B cell (primary cell): ENCODE results near the gene ZNF407. TPM values are rescaled to one million over a fixed set of nuclear protein-coding genes. Genes with fewer than 3 reads are reported as not detected.

ENCODE experiments used
- ATAC-seq: fragments of 200-7000 bp; cut with Tn5 transposase; one replicate; pipeline ENCODE4 v1.10.0; 2021; ENCODE audit warnings: low read depth, mild to moderate bottlenecking, moderate number of reproducible peaks, moderate library complexity
- CTCF ChIA-PET: fragments of 350-600 bp; sonication (Branson Sonifier 250); formaldehyde crosslinking; loops from one replicate; lab custom pipeline; 2021; ENCODE audit warnings: antibody characterized with exemption, inconsistent platforms; lab: Charles Lee
- POLR2A ChIA-PET: fragments of 350-600 bp; sonication (Branson Sonifier 250); formaldehyde crosslinking; loops from one replicate; lab custom pipeline; 2021; ENCODE audit warnings: antibody characterized with exemption; lab: Charles Lee
- DNase-seq: peaks from one replicate; pipeline ENCODE4 v3.0.0; 2013
- H2AFZ ChIP-seq: 2 replicates; pipeline ENCODE4 v1.6.1; 2012; ENCODE audit warnings: mild to moderate bottlenecking, low read depth, low read length; ENCODE audit not compliant: insufficient read depth, poor library complexity, severe bottlenecking
- H3K27ac ChIP-seq, 2 donors: 1 replicate in 1 of 2; 2 replicates in 1 of 2; pipeline ENCODE4 v1.5.1; 2012 to 2013; ENCODE audit warnings: low read length in 2 of 2, mild to moderate bottlenecking in 2 of 2, moderate library complexity in 1 of 2
- H3K27me3 ChIP-seq, 4 experiments: fragments of 200-600 bp in 1 of 4; sonication (generic) in 1 of 4; replicated peaks in 1 of 4; 1 replicate in 2 of 4; 2 replicates in 2 of 4; pipeline versions ENCODE4 v1.6.1 to v1.7.0; 2013 to 2016; ENCODE audit warnings: low read length in 3 of 4, mild to moderate bottlenecking in 2 of 4, mixed read lengths in 1 of 4, moderate library complexity in 1 of 4; ENCODE audit not compliant: insufficient read depth in 4 of 4, control insufficient read depth in 3 of 4; ENCODE audit errors: control extremely low read depth in 1 of 4
- H3K36me3 ChIP-seq, 2 experiments: replicated peaks in 1 of 2; 1 replicate in 1 of 2; 2 replicates in 1 of 2; pipeline versions ENCODE4 v1.6.1 to v1.7.1; 2013; ENCODE audit warnings: low read length in 1 of 2; ENCODE audit not compliant: insufficient read depth in 2 of 2, control insufficient read depth in 1 of 2; ENCODE audit errors: control extremely low read depth in 1 of 2, extremely low read depth in 1 of 2
- H3K4me1 ChIP-seq, 2 donors: fragments of 200-600 bp in 1 of 2; sonication (generic) in 1 of 2; 1 replicate in 1 of 2; 2 replicates in 1 of 2; pipeline versions ENCODE4 v1.5.1 to v1.6.1; 2013 to 2017; ENCODE audit warnings: low read length in 2 of 2; ENCODE audit not compliant: control insufficient read depth in 2 of 2, insufficient read depth in 2 of 2
- H3K4me2 ChIP-seq: replicated peaks from 2 replicates; pipeline ENCODE3; 2012; ENCODE audit warnings: mild to moderate bottlenecking, low read depth, low read length; ENCODE audit not compliant: poor library complexity, severe bottlenecking
- H3K4me3 ChIP-seq, 5 experiments: fragments of 200-600 bp in 1 of 5; sonication (generic) in 1 of 5; 1 replicate in 3 of 5; 2 replicates in 2 of 5; pipeline versions ENCODE4 v1.5.1 to v1.7.0; 2011 to 2016; ENCODE audit warnings: low read length in 4 of 5, mild to moderate bottlenecking in 4 of 5, low read depth in 2 of 5, control low read depth in 1 of 5, moderate library complexity in 1 of 5; ENCODE audit not compliant: insufficient read depth in 1 of 5; ENCODE audit errors: control extremely low read depth in 1 of 5, extremely low read depth in 1 of 5
- H3K79me2 ChIP-seq: fragments of 200-600 bp; sonication (generic); one replicate; pipeline ENCODE4 v1.6.0; 2016; ENCODE audit warnings: low read length; ENCODE audit not compliant: control insufficient read depth, insufficient read depth
- H3K9ac ChIP-seq: fragments of 200-600 bp; sonication (generic); 2 replicates; pipeline ENCODE4 v1.6.1; 2017; ENCODE audit warnings: mild to moderate bottlenecking, low read length, moderate library complexity
- H3K9me3 ChIP-seq, 3 donors: one replicate each; pipeline versions ENCODE4 v1.6.1 to v1.7.1; 2013; ENCODE audit warnings: low read length in 2 of 3; ENCODE audit not compliant: control insufficient read depth in 2 of 3, insufficient read depth in 1 of 3; ENCODE audit errors: control extremely low read depth in 1 of 3
- H4K20me1 ChIP-seq: 2 replicates; pipeline ENCODE4 v1.6.0; 2012; ENCODE audit warnings: mild to moderate bottlenecking, low read length; ENCODE audit not compliant: insufficient read depth, control insufficient read depth, poor library complexity, severe bottlenecking
- H3K27ac Mint-ChIP-seq: one replicate; pipeline ENCODE4 v1.8.0; 2021; ENCODE audit warnings: mixed read lengths
- H3K27me3 Mint-ChIP-seq: one replicate; pipeline ENCODE4 v1.8.0; 2021; ENCODE audit warnings: mixed read lengths
- H3K4me1 Mint-ChIP-seq: one replicate; pipeline ENCODE4 v1.8.0; 2021; ENCODE audit warnings: mixed read lengths
- H3K4me3 Mint-ChIP-seq: one replicate; pipeline ENCODE4 v1.8.0; 2021; ENCODE audit warnings: mixed read lengths
- H3K9me3 Mint-ChIP-seq: one replicate; pipeline ENCODE4 v1.8.0; 2022; ENCODE audit warnings: mixed read lengths; ENCODE audit not compliant: insufficient read depth
- EZH2 ChIP-seq: IDR thresholded peaks from 2 replicates; pipeline ENCODE4 v1.6.1; 2012; ENCODE audit warnings: borderline replicate concordance, low read depth, mild to moderate bottlenecking, moderate library complexity, low read length; ENCODE audit not compliant: insufficient read depth, poor library complexity, severe bottlenecking
- WGBS: methylation state at CpG from one replicate; pipeline ENCODE4 v1.1.5; 2013; ENCODE audit warnings: missing lambda C conversion rate; ENCODE audit not compliant: insufficient coverage; 5-methylcytosine and 5-hydroxymethylcytosine counted together
- intact Hi-C: fragments of 100-400 bp; cut with micrococcal nuclease; formaldehyde crosslinking; loops from one replicate; pipeline ENCODE4 v1.10.0; 2022
- polyA plus RNA-seq: library from polyadenylated mRNA; depleted of rRNA; stranded (reverse); fragments of >200 nt; gene quantifications from 2 replicates; pipeline ENCODE4 v1.2.3, GENCODE V29; 2012
- total RNA-seq, 2 donors: library from RNA; stranded (reverse); fragments of 120-200 nt in 1 of 2; gene quantifications; 1 replicate in 1 of 2; 2 replicates in 1 of 2; pipeline versions ENCODE4 v1.2.3 to v1.2.4, GENCODE V29; 2013 to 2022
- TF ChIP-seq, protein P1 (sequence below): fragments of 200-600 bp; IDR thresholded peaks from one replicate; pipeline ENCODE4 v1.8.0; 2022; ENCODE audit warnings: antibody characterized with exemption, mild to moderate bottlenecking

ZNF407 gene
- total and polyA plus RNA-seq, 2 donors (not counting 1 experiment from before 2014, with no cell fraction given), result 4.5 to 37.1 TPM

DNA sequence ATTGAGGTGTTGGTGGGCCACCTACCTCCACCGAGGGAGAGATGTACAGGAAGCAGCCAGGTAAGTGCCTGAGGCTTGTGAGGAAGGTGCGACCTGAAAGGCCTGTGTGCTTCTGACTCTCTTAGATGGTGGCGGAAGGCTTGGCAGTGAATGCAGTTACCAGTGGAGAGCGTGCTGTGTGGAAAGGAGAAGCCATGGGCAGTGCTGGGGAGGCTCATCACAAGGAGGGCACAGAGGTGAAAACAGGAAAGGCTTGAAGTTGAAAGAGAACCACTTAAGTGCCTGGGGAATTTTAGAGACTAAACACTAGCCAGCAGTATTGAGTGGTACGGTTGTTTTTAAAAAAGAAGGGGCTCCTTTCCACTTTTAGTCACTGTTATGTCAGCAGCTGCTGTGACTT lies 130.9 kb downstream of the ZNF407 start:
- no peak for TF ChIP-seq EZH2
- TF ChIP-seq, protein P1, sequence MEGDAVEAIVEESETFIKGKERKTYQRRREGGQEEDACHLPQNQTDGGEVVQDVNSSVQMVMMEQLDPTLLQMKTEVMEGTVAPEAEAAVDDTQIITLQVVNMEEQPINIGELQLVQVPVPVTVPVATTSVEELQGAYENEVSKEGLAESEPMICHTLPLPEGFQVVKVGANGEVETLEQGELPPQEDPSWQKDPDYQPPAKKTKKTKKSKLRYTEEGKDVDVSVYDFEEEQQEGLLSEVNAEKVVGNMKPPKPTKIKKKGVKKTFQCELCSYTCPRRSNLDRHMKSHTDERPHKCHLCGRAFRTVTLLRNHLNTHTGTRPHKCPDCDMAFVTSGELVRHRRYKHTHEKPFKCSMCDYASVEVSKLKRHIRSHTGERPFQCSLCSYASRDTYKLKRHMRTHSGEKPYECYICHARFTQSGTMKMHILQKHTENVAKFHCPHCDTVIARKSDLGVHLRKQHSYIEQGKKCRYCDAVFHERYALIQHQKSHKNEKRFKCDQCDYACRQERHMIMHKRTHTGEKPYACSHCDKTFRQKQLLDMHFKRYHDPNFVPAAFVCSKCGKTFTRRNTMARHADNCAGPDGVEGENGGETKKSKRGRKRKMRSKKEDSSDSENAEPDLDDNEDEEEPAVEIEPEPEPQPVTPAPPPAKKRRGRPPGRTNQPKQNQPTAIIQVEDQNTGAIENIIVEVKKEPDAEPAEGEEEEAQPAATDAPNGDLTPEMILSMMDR, result no peak
- intact Hi-C loops, result no loop called here
- no peaks in the 10 kb centered on the region for H3K9me3 ChIP-seq
- no peak for ATAC-seq
- no peak overlapping the region for H3K9ac ChIP-seq
- H3K4me2 ChIP-seq, result no peak overlapping the region
- DNase-seq, result no peak
- H3K79me2 ChIP-seq, result no peaks in the 10 kb centered on the region
- no peaks in the 10 kb centered on the region for H3K27me3 ChIP-seq
- no peak overlapping the region for H3K4me3 ChIP-seq
- H3K27ac ChIP-seq, result no peak overlapping the region
- H3K36me3 ChIP-seq, result no peaks in the 10 kb centered on the region
- H2AFZ ChIP-seq, result no peak overlapping the region
- no peak overlapping the region for H3K4me3 Mint-ChIP-seq
- ChIA-PET CTCF (no interaction called here), POLR2A (no interaction called here)
- no peaks in the 10 kb centered on the region for H3K9me3 Mint-ChIP-seq
- no peaks in the 10 kb centered on the region for H3K27me3 Mint-ChIP-seq
- H3K27ac Mint-ChIP-seq, result no peak overlapping the region
- no peaks in the 10 kb centered on the region for H3K4me1 ChIP-seq
- no peaks in the 10 kb centered on the region for H3K4me1 Mint-ChIP-seq
- H4K20me1 ChIP-seq, result no peaks in the 10 kb centered on the region
- 92% methylated on average over 5 of the region's 5 CpGs for WGBS

DNA sequence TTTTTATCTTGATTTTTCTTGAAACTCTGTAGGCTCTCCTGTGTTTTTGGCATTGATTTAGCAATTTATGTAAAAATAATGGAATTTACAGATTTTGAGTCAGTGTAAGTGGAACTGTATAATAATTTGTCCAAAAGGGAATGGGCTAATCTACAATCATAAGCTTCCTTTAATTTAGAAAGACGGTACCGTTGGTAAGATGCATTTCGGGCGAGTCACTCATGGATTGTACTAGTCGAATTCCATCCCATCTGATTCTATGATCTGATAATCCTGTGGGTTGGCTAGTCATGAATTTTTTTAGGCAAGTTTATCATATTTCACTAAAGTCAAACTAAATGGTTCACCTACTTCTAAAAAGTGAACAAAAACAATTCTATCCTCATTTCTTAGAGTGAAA lies 133.4 kb downstream of the ZNF407 start:
- no CpG with 5 or more reads among the region's 5 CpGs for WGBS
- no peak for TF ChIP-seq EZH2
- TF ChIP-seq, protein P1, result no peak
- Mint-ChIP-seq H3K4me3 (no peak overlapping the region), H3K27ac (no peak overlapping the region), H3K4me1 (no peaks in the 10 kb centered on the region), H3K27me3 (no peaks in the 10 kb centered on the region), H3K9me3 (no peaks in the 10 kb centered on the region)
- no peaks in the 10 kb centered on the region for H4K20me1 ChIP-seq
- no peak overlapping the region for H3K9ac ChIP-seq
- no peaks in the 10 kb centered on the region for H3K27me3 ChIP-seq
- no peak overlapping the region for H2AFZ ChIP-seq
- ATAC-seq (no peak), DNase-seq (no peak)
- H3K27ac ChIP-seq, result no peak overlapping the region
- POLR2A ChIA-PET, result no interaction called here
- no peak overlapping the region for H3K4me3 ChIP-seq
- no peaks in the 10 kb centered on the region for H3K36me3 ChIP-seq
- CTCF ChIA-PET, result no interaction called here
- intact Hi-C loops, result no loop called here
- no peaks in the 10 kb centered on the region for H3K9me3 ChIP-seq
- no peaks in the 10 kb centered on the region for H3K4me1 ChIP-seq
- H3K79me2 ChIP-seq, result no peaks in the 10 kb centered on the region
- H3K4me2 ChIP-seq, result no peak overlapping the region
